Measurements from ENCODE around the gene P2RX2.

The P2RX2 gene

GRCh38 chr12:132638541-132639408 is 20.2 kb downstream of the P2RX2 start:
- DNase-seq (ENCODE audit: low spot score) = peak; percentile 51

- no peak for DNase-seq (ENCODE audit: low spot score)
Measured at GRCh38 chr12:132639956-132640520, 21.5 kb downstream of the P2RX2 start.

GRCh38 chr12:132640936-132641335 is 22.4 kb downstream of the P2RX2 start:
- no peak for DNase-seq (ENCODE audit: low spot score)

- no peak for DNase-seq (ENCODE audit: low spot score)
Measured at GRCh38 chr12:132641811-132642650, 23.5 kb downstream of the P2RX2 start.

GRCh38 chr12:132642846-132643835 is 24.6 kb downstream of the P2RX2 start:
- DNase-seq (ENCODE audit: low spot score) = no peak

- no peak for DNase-seq (ENCODE audit: low spot score)
Measured at GRCh38 chr12:132646850-132647249, 28.3 kb downstream of the P2RX2 start.

GRCh38 chr12:132647858-132648257 is 29.3 kb downstream of the P2RX2 start:
- no peak for DNase-seq (ENCODE audit: low spot score)

- no peak for DNase-seq (ENCODE audit: low spot score)
Measured at GRCh38 chr12:132648616-132649225, 30.1 kb downstream of the P2RX2 start.

GRCh38 chr12:132649226-132649945 is 30.8 kb downstream of the P2RX2 start:
- no peak for DNase-seq (ENCODE audit: low spot score)

GRCh38 chr12:132651444-132652100 is 33.0 kb downstream of the P2RX2 start:
- DNase-seq (ENCODE audit: low spot score) = no peak

- no peak for DNase-seq (ENCODE audit: low spot score)
Measured at GRCh38 chr12:132653567-132654290, 35.2 kb downstream of the P2RX2 start.

GRCh38 chr12:132657004-132657727 is 38.6 kb downstream of the P2RX2 start:
- no peak for DNase-seq (ENCODE audit: low spot score)

- DNase-seq (ENCODE audit: low spot score) = no peak
Measured at GRCh38 chr12:132658149-132658894, 39.7 kb downstream of the P2RX2 start.

- DNase-seq (ENCODE audit: low spot score) = no peak
Measured at GRCh38 chr12:132659146-132659545, 40.6 kb downstream of the P2RX2 start.

- no peak for DNase-seq (ENCODE audit: low spot score)
Measured at GRCh38 chr12:132660052-132660451, 41.5 kb downstream of the P2RX2 start.

GRCh38 chr12:132660996-132661395 is 42.4 kb downstream of the P2RX2 start:
- no peak for DNase-seq (ENCODE audit: low spot score)

GRCh38 chr12:132661972-132662371 is 43.4 kb downstream of the P2RX2 start:
- no peak for DNase-seq (ENCODE audit: low spot score)

Measured in COLO829 (cell line).